GM19397 (cell line): ENCODE measurements around the gene CSDE1.
"Not testable (repeated sequence)": the region's sequence is repeated elsewhere in the genome, so short reads cannot be mapped to it uniquely, and the experiment has no call there.

Source experiments
- ATAC-seq: cut with Tn5 transposase; IDR thresholded peaks from one replicate; pipeline ENCODE4 v1.9.1; 2021; ENCODE audit warnings: mild to moderate bottlenecking, moderate library complexity; ENCODE audit not compliant: unreplicated experiment

CSDE1 gene

GRCh38 chr1:114757455-114758255, at the start of gene CSDE1:
CSDE1 (minus strand) TSS chr1:114757984; CDS start chr1:114739890, 18,094 bp downstream.
- ATAC-seq = peak; percentile 84

- ATAC-seq = not testable (repeated sequence)
Observed at GRCh38 chr1:114804449-114804848, 46.7 kb upstream of the CSDE1 start.

GRCh38 chr1:114803001-114803400, 45.2 kb upstream of the CSDE1 start:
- ATAC-seq = no peak

- ATAC-seq = no peak
Observed at GRCh38 chr1:114794038-114794437, 36.3 kb upstream of the CSDE1 start.

- not testable (repeated sequence) for ATAC-seq
Observed at GRCh38 chr1:114790581-114790980, 32.8 kb upstream of the CSDE1 start.

GRCh38 chr1:114786440-114786839, 28.7 kb upstream of the CSDE1 start:
- not testable (repeated sequence) for ATAC-seq

GRCh38 chr1:114782476-114782875, 24.7 kb upstream of the CSDE1 start:
- no peak for ATAC-seq

- ATAC-seq = peak; percentile 99
Observed at GRCh38 chr1:114780344-114781226, 22.8 kb upstream of the CSDE1 start, which contains the start of gene SIKE1. SIKE1 (minus strand) TSS chr1:114780685; CDS start chr1:114780607, 78 bp downstream.

GRCh38 chr1:114779722-114780121, 21.9 kb upstream of the CSDE1 start:
- ATAC-seq = no peak

GRCh38 chr1:114776726-114777125, 18.9 kb upstream of the CSDE1 start:
- not testable (repeated sequence) for ATAC-seq

GRCh38 chr1:114771992-114772391, 14.2 kb upstream of the CSDE1 start:
- ATAC-seq = no peak

- no peak for ATAC-seq
Observed at GRCh38 chr1:114770989-114771388, 13.2 kb upstream of the CSDE1 start.

- ATAC-seq = no peak
Observed at GRCh38 chr1:114764689-114765088, 6.9 kb upstream of the CSDE1 start.

- ATAC-seq = no peak
Observed at GRCh38 chr1:114758256-114758832, 560 bp upstream of the CSDE1 start.

GRCh38 chr1:114756949-114757454, 782 bp downstream of the CSDE1 start:
- ATAC-seq = no peak

GRCh38 chr1:114756009-114756892, 1.5 kb downstream of the CSDE1 start:
- peak; percentile 32 for ATAC-seq

GRCh38 chr1:114755006-114755931, 2.5 kb downstream of the CSDE1 start:
- ATAC-seq = no peak

GRCh38 chr1:114753702-114754101, 4.1 kb downstream of the CSDE1 start:
- ATAC-seq = not testable (repeated sequence)

GRCh38 chr1:114753143-114753542, 4.6 kb downstream of the CSDE1 start:
- no peak for ATAC-seq
